HG02571 (cell line): ENCODE results near the gene XRCC2.

Source experiments
- ATAC-seq: cut with Tn5 transposase; IDR thresholded peaks from one replicate; pipeline ENCODE4 v1.9.1; 2021; ENCODE audit warnings: mild to moderate bottlenecking, moderate library complexity; ENCODE audit not compliant: unreplicated experiment

Gene XRCC2

DNA sequence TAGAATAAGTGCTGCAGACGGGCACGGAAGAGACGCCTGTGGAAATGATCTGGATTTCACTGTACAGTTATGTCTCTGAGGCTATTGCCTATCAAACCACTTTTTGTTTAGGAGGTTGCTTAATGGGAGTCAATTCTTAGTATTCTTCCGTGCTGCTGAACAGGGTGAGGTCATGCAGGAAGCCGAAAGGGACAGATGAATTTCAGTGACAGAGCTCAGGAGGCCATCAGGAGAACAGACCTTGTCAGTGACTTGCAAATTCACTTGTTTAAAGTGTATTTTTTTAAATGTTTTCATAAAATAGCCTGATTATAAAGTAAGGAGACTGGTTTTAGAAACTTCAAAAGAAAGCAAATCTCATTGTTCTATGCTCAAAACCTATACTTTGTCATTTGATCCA, 58.9 kb downstream of the XRCC2 start:
- ATAC-seq, result no peak

DNA sequence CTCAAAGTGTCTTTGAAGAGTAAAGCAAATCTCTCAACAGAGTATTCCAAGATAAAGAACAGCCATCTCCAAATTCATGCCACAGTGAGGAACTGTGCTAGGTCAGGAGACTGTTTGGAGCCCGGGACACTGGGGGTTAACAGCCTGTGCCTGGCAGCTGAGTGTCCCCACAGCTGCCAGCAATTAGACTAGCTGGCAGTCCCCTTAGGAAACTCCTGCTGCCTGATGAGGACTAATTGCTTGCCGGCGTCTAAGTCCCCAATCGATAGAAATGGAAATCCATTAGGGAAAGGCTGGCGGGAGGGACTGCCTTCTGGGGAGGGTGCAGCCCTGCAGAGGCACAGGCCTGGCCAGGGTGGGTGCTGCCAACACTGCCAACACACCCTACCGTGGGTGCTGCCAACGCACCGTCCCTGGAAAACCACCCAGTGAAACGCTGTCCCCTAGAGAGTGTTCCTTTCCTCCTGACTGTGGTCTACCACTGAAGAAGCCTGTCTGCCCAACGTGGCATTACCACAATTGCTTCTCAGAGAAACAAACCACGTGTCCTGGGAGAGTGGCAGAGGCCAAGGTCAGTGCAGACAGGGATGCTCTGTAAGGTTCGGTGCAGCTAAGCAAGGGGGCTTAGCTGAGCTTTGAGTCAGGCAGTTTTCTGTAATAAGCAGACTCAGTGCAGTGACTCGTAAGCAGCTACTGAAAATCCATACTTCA, 60.8 kb downstream of the XRCC2 start:
- no peak for ATAC-seq

DNA sequence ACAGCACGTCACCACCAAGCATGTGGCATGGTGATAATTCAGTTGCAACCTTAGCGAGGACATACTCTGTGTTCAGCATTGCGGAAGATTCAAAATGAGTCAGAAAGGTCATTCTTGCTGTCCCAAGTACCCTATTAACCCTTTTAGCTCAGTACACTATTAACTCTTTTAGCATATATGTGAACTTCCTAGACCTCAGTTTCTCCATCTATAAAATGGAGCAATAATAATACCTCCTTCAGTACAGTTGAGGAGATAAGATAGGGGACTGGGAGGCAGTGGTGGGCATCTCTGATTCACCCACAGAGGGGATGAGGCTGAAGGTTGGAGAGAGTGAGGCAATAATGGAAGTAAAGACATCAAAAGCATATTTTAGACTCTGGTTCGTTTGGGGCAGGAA, 67.3 kb downstream of the XRCC2 start:
- no peak for ATAC-seq

DNA sequence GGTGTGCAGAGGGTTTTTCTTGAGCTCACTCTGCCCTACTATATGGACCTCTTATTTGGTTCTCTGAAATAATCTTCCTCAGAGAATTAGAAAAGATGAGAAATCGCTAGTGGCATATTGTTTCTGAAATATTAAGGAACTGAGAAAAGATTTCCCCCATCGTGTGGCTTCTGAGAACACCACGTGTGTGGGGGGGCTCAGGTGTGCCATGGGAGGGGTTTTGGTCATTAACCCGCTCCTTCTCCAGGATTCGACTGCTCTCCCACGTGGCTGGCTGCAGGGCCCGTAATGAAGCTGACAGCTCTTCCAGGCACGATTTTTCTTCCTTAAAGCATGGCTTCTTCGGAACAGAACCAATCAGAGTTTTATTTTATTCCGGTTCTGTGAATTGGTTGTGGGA, 67.7 kb downstream of the XRCC2 start:
- no peak for ATAC-seq

- no peak for ATAC-seq
Observed at GRCh38 chr7:152607007-152607406, 68.9 kb downstream of the XRCC2 start.

DNA sequence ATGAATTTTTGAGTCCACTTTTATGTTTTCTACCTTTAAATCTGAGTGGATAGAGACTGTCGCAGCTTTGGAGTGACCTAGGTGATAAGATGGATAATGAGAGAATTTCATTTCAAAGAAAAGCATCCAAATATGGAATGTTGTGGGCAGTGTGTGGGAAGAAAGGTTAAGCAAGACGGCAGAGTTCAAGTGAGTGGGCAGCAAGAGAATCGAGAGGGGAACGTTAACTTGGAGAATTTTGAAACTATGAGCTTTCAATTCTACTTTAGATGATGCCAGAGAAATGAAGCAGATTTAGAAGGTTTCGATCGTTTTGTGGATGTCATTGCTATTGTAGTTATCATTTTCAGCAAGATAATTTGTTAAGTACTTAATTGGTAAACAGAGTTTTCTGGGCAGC, 73.0 kb downstream of the XRCC2 start:
- ATAC-seq, result no peak

GRCh38 chr7:152601305-152601798, 74.6 kb downstream of the XRCC2 start:
- ATAC-seq, result no peak

DNA sequence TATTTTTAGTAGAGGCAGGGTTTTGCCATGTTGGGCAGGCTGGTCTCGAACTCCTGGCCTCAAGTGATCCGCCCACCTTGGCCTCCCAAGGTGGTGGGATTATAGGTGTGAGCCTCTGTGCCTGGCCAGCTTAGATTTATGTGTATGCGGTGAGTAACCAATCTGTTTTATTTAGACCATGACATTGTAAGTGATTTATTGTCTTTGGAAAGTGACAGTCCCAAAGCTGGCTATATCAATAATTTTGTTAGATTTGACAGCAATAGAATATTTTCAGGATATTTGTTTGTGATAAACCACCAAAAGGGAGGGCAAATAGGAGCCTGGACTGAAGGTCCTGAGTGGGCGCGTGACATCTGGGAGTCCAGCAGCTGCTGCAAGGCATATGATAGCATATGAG, 75.7 kb downstream of the XRCC2 start:
- no peak for ATAC-seq

DNA sequence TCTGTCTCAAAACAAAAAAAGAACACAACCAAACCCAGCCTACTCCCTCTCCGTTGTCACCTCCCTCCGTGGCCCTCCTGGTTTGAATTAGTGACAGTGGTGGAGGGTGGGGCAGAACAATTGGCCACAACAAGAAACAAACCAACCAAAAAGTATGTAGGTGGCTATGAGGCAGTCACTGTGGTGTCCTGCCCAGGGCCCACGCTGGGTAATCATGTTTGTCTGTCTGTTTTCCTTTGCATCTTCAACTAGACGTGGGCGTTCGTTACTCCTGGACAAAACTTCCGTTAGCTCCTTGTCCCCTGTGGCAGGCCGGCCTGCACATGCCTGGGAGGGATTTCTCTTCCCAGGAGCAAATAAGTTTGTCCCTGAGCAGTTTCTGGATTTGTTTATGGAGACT, 78.4 kb downstream of the XRCC2 start:
- no peak for ATAC-seq

- no peak for ATAC-seq
Observed at GRCh38 chr7:152596824-152597223, 79.1 kb downstream of the XRCC2 start.
